AG20443 (cell line): ENCODE data around the gene USP14.

Experiments used
- DNase-seq: peaks from one replicate; pipeline ENCODE4 v3.0.0; 2012; ENCODE audit warnings: low spot score, mixed read lengths

USP14 gene

DNA sequence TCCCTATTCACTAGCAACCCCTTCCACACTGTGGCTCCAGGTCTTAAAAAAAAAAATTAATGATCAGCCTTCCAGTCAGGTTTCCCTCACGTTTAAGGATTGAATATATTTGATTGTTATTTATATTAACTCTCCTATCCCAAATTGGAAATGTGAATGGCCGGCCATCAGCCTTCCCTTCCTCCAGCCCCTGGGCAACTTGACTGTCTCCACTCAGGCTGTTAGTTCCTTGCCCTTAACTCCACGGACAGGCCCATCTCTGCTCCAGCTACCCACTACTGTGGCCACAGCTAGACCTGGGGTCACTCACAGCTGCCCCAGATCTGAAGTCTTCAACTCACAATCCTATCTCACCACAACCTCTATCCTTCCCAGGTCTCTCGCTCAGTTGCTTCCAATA is 69.5 kb downstream of the USP14 start:
- no peak for DNase-seq

DNA sequence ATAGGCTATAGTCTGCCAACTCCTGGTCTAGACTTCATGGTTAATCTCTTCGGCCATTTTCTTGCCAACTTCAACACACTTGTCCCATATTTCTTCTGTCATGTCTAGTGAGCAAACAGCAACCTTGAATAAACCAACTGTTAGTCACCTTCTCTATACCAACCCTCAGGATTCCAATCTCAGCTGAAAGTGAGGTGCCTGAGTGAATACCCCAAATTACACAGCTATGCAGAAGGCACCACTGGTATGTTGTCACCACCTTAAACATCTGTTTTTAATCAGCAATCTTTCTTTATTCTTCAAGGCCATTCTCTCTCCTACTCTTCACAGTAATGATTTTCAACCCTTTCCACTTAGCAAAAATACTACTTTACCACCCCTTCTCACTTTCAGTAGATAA is 70.2 kb downstream of the USP14 start:
- peak; percentile 24 for DNase-seq

DNA sequence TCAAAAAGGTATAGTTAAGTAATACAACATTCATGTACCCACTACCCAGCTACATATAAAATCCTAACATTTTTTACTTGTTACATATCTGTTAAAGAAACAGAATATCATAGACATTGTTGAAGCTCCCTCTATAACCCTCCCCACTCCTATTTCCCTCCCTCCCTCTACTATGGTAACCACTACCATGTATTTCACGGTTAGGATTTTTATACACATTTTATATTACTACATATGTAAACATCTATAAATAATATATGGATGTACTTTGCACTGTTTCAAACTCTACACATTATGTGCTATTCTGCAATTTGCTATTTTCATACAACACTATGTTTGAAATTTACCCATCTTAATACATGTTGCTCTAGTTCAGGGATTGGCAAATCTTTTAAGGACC is 73.2 kb downstream of the USP14 start:
- no peak for DNase-seq

DNA sequence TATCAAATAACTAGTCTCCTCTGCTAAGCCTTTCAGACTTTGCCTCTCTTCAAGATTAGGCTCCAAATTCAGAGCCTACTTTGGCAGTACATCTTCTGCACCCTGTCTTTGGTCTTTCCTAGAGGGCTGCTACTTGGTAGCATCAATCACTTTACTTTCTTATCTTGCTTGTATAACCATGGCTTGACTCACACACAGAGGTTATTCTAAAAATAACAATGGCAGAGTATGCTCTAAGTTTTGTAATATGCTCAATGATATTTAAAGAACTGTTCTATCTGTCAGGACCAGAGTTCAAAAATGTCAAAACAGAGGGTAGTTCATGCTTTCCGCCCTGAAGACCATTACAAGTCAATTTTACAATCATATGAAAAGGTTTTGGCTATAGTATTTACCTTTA is 81.8 kb downstream of the USP14 start:
- no peak for DNase-seq

DNA sequence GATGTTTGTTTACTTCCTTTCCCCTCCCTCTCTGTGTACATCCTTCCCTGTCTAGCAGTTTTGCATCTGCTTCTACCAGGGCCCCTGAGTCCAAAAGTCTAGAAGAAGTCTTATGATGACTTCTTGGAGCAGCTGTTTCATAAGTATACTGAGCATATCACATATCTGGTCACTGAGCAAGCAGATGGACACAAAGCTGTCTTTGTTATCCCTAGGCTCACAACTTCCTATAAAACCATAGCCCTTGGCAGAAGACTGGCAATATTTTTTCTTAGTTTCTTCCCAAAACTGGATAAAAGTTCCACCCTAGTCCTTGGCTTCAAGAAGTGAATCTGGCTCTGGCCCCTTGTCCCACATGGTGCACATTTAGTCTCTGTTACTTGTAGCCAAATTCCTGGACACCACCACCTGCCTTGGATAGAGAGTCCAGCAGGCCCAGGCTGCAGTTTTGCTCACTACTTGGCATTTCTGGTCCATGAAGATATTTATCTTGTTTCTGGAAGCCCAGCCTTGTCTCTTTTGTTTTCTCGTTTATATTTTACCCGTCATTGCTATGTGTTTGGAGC is 87.0 kb downstream of the USP14 start:
- DNase-seq: no peak

DNA sequence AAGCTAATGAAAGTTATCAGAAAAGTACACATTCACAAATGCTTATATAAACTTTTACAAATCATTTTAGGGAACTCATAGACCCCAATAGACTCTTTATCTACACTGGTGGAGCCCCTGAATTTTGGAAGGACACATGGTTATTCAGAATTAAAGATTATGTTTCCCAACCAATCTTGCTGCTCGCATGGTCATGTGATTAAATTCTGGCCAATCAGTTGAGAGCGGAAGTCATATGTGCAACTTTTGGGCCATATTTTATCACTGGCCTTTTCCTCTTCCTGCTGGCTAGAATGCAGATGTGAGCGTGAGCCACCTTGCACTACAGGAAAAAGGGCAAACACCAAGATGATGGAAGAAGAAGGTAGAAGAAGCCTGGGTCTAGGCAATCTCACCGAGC is 89.7 kb downstream of the USP14 start:
- no peak for DNase-seq

DNA sequence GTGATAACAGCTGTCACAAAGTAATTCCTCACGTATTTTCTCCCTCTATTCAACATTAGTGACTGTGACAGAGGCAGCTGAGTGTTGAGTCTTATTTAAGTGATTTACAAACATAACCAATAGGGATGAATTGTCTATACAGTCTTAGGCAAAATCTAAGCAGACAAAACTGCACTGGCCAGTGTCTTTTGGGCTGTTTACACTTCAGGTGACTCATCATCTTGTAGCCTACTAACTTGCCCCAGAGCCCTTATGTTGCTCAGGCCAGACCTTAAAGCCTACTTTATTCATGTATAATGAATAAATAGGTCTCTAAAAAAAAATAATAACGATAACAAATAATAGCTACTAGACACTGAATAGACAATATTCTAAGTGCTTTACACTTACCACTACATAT is 92.3 kb downstream of the USP14 start:
- DNase-seq: peak; percentile 23

DNA sequence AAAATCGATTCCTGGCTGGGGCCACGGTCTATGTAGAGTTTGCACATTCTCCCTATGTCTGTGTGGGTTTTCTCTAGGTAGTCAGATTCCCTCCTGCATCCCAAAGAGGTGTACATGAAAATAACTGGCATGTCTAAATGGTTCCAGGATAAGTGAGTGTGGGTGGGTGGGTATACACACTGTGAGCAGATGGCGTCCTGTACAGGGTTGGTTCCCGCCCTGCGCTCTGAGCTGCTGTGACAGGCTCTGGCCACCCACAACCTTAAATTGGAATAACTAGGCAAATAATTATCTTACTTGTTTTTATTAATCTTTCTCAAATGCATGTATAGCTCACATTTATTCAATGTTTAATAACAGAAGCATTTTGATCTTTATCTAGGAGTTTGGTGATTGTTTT is 93.2 kb downstream of the USP14 start:
- no peak for DNase-seq

DNA sequence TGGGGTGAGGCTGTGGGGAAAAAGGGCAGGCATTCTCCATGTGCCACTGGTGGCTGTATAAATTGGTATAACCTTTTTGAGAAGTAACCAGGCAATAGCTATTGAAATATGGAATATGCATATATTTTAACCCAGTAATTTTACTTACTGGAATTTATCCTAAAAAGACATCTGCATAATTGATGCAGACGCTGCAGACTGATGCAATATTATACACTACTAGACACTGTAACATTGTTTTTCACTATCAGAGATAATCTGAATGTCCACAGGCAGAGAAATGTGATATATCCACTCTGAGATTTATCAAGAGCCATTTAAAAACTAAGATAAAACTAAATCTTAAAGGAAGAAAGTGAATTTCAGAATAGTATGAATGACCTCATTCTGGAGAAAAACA is 94.8 kb downstream of the USP14 start:
- no peak for DNase-seq

DNA sequence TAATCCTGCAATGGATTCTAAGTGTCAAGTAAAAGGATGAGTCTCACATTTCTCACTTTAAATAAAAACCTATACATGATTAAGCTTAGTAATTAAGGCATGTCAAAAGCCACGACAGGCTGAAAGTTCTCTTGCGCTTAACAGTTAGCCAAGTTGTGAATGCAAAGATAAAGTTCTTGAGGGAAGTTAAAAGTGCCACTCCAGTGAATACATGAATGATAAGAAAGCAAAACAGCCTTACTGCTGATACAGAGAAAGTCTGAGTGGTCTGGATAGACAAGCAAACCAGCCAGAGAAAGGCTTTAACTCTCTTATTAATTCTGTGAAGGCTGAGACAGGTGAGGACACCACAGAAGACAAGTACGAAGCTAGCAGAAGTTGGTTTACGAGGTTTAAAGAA is 96.8 kb downstream of the USP14 start:
- no peak for DNase-seq

DNA sequence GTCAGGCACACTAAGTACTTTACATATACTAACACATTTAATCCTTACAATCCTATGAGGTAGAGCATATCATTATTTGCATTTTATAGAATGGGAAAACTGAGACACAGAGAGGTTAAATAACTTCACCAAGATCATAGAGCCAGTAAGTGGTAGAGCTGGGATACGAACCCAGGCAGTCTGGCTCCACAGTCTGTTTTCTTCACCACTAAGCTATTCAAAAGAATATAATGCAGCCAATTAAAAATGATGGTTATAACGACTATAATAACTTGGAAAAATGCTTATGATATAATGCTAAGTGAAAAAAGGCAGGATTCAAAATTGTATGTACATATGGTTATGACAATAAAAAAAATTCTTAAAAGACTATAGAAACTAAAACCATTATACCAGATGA is 102.2 kb downstream of the USP14 start:
- no peak for DNase-seq

DNA sequence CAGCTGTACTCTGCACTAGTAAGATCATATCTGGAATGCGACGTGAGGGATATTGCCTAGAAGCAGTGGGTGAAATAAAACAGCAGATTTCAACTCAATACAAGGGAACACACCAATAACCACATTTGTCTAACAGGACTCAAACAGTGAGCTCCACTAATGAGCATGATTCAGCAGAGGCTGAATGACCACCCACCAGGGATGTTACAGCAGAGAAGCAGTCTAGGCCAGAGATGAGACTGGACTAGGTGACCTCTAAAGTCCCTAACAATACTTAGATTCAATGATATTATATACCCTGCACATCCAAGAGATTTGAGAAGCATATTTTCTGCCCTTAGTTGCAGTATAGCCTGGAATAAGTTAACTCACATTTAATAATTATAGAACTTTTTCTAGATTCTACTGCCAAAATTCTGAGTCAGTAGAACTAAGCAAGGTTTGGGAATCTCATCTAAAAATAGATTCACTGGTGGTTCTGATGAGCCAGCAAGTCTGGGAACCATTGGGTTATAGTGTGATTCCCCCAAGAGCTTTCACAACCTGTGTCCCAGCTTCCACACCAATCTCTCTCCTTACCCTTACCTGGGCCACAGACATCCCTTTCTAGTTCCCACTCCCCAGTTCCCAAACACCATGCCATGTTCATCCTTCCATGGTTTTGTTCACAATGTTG is 103.2 kb downstream of the USP14 start:
- peak; percentile 28 for DNase-seq
